MM.1S (cell line): ENCODE measurements around the gene CPD.

ENCODE experiments used
- DNase-seq: peaks from one replicate; pipeline ENCODE4 v3.0.0-alpha.2; 2015
- H2AFZ ChIP-seq: fragments of 300-600 bp; sonication (generic); 2 replicates; pipeline ENCODE4 v1.6.0; 2016; ENCODE audit warnings: antibody characterized with exemption, low read length
- H3F3A ChIP-seq: fragments of 300-600 bp; sonication (generic); 2 replicates; pipeline ENCODE4 v1.6.1; 2016; ENCODE audit warnings: mild to moderate bottlenecking, antibody characterized with exemption, low read length, moderate library complexity, mixed read lengths; ENCODE audit not compliant: insufficient read depth
- H3K27ac ChIP-seq: fragments of 300-600 bp; sonication (generic); 2 replicates; pipeline ENCODE4 v1.5.1; 2016; ENCODE audit warnings: mild to moderate bottlenecking, low read length
- H3K27me3 ChIP-seq: fragments of 300-600 bp; sonication (generic); replicated peaks from 2 replicates; pipeline ENCODE4 v1.6.0; 2016; ENCODE audit warnings: low read length; ENCODE audit not compliant: insufficient read depth
- H3K36me3 ChIP-seq: fragments of 300-600 bp; sonication (generic); replicated peaks from 2 replicates; pipeline ENCODE4 v1.6.1; 2016; ENCODE audit warnings: mild to moderate bottlenecking, low read length, mixed read lengths; ENCODE audit not compliant: insufficient read depth
- H3K4me1 ChIP-seq: fragments of 300-600 bp; sonication (generic); 2 replicates; pipeline ENCODE4 v1.6.1; 2016; ENCODE audit warnings: low read length, mixed read lengths
- H3K4me2 ChIP-seq: fragments of 300-600 bp; sonication (generic); 2 replicates; pipeline ENCODE4 v1.6.0; 2016; ENCODE audit warnings: low read depth, low read length
- H3K4me3 ChIP-seq: fragments of 300-600 bp; sonication (generic); 2 replicates; pipeline ENCODE4 v1.5.1; 2016; ENCODE audit warnings: low read length, mixed read lengths
- H3K79me2 ChIP-seq: fragments of 300-600 bp; sonication (generic); 2 replicates; pipeline ENCODE4 v1.6.1; 2016; ENCODE audit warnings: mixed run types, low read length, mixed read lengths
- H3K9ac ChIP-seq: fragments of 300-600 bp; sonication (generic); 2 replicates; pipeline ENCODE4 v1.6.1; 2016; ENCODE audit warnings: low read length, mixed read lengths
- H3K9me2 ChIP-seq: fragments of 300-600 bp; sonication (generic); replicated peaks from 2 replicates; pipeline ENCODE4 v1.6.1; 2016; ENCODE audit warnings: mild to moderate bottlenecking, low read length, mixed read lengths; ENCODE audit not compliant: insufficient read depth
- H3K9me3 ChIP-seq: fragments of 300-600 bp; sonication (generic); replicated peaks from 2 replicates; pipeline ENCODE4 v1.6.1; 2016; ENCODE audit warnings: mild to moderate bottlenecking, low read length, mixed read lengths; ENCODE audit not compliant: insufficient read depth
- H4K20me1 ChIP-seq: fragments of 300-600 bp; sonication (generic); 2 replicates; pipeline ENCODE4 v1.6.1; 2016; ENCODE audit warnings: mild to moderate bottlenecking, low read length, moderate library complexity, mixed read lengths; ENCODE audit not compliant: insufficient read depth
- CTCF ChIP-seq: fragments of 300-600 bp; sonication (generic); IDR thresholded peaks from 2 replicates; pipeline ENCODE4 v1.5.1; 2016; ENCODE audit warnings: antibody characterized with exemption, low read length, mixed read lengths
- EZH2 ChIP-seq: fragments of 300-600 bp; sonication (generic); optimal IDR thresholded peaks from 2 replicates; pipeline ENCODE3; 2017; ENCODE audit warnings: low read depth, mild to moderate bottlenecking, antibody characterized with exemption, low read length, mixed read lengths
- EZH2phosphoT487 ChIP-seq: fragments of 300-600 bp; sonication (generic); IDR thresholded peaks from 2 replicates; pipeline ENCODE4 v1.6.1; 2018; ENCODE audit warnings: antibody characterized with exemption, low read length

The CPD gene

GRCh38 chr17:30495586-30495985 lies 116.9 kb downstream of the CPD start:
- H3K9me2 ChIP-seq = no peaks in the 10 kb centered on the region
- no peak for DNase-seq
- no peak overlapping the region for H3K4me3 ChIP-seq
- TF ChIP-seq EZH2phosphoT487 (no peak), EZH2 (no peak), CTCF (no peak)
- H3K27me3 ChIP-seq = no peaks in the 10 kb centered on the region
- H3F3A ChIP-seq = peaks cover 3% of the 10 kb centered on the region; the same call in 1 of the 2 replicates
- H3K4me1 ChIP-seq = no peaks in the 10 kb centered on the region
- H3K36me3 ChIP-seq = peaks cover 2% of the 10 kb centered on the region
- no peaks in the 10 kb centered on the region for H3K79me2 ChIP-seq
- no peak overlapping the region for H2AFZ ChIP-seq
- no peaks in the 10 kb centered on the region for H3K9me3 ChIP-seq
- no peaks in the 10 kb centered on the region for H4K20me1 ChIP-seq
- H3K4me2 ChIP-seq = no peak overlapping the region
- H3K9ac ChIP-seq = no peak overlapping the region
- H3K27ac ChIP-seq = no peak overlapping the region

GRCh38 chr17:30503558-30503957 lies 124.8 kb downstream of the CPD start:
- peaks cover 4% of the 10 kb centered on the region; the same call in 1 of the 2 replicates for H3K4me1 ChIP-seq
- no peaks in the 10 kb centered on the region for H3K9me3 ChIP-seq
- no peaks in the 10 kb centered on the region for H3K9me2 ChIP-seq
- no peaks in the 10 kb centered on the region for H3K79me2 ChIP-seq
- H4K20me1 ChIP-seq = no peaks in the 10 kb centered on the region
- no peak overlapping the region for H3K9ac ChIP-seq
- TF ChIP-seq EZH2phosphoT487 = no peak
- H3K27ac ChIP-seq = no peak overlapping the region
- DNase-seq = no peak
- H3K27me3 ChIP-seq = no peaks in the 10 kb centered on the region
- no peak overlapping the region for H3K4me2 ChIP-seq
- no peaks in the 10 kb centered on the region; the same call in 1 of the 2 replicates for H3K36me3 ChIP-seq
- H3K4me3 ChIP-seq = no peak overlapping the region
- peaks cover 3% of the 10 kb centered on the region; the same call in 1 of the 2 replicates for H3F3A ChIP-seq
- H2AFZ ChIP-seq = no peak overlapping the region

GRCh38 chr17:30505868-30506417 lies 127.2 kb downstream of the CPD start:
- Histone ChIP-seq H4K20me1 (no peaks in the 10 kb centered on the region), H3F3A (no peaks in the 10 kb centered on the region), H3K4me1 (peaks cover 4% of the 10 kb centered on the region; the same call in 1 of the 2 replicates), H3K9me3 (no peaks in the 10 kb centered on the region), H3K9me2 (no peaks in the 10 kb centered on the region), H3K9ac (no peak overlapping the region), H2AFZ (no peak overlapping the region), H3K36me3 (no peaks in the 10 kb centered on the region; the same call in 1 of the 2 replicates), H3K4me2 (no peak overlapping the region), H3K27ac (no peak overlapping the region), H3K4me3 (no peak overlapping the region), H3K79me2 (no peaks in the 10 kb centered on the region), H3K27me3 (no peaks in the 10 kb centered on the region)
- DNase-seq = no peak
- TF ChIP-seq EZH2phosphoT487 (no peak), EZH2 (no peak), CTCF (no peak)

GRCh38 chr17:30506481-30506880 lies 127.8 kb downstream of the CPD start:
- TF ChIP-seq EZH2phosphoT487 (no peak), EZH2 (no peak), CTCF (no peak)
- H3K27me3 ChIP-seq = no peaks in the 10 kb centered on the region
- H3K36me3 ChIP-seq = no peaks in the 10 kb centered on the region; the same call in 1 of the 2 replicates
- H3K4me3 ChIP-seq = no peak overlapping the region
- peaks cover 4% of the 10 kb centered on the region; the same call in 1 of the 2 replicates for H3K4me1 ChIP-seq
- DNase-seq = no peak
- H3K27ac ChIP-seq = no peak overlapping the region
- no peaks in the 10 kb centered on the region for H3K79me2 ChIP-seq
- no peaks in the 10 kb centered on the region for H4K20me1 ChIP-seq
- H3K9me2 ChIP-seq = no peaks in the 10 kb centered on the region
- H3K9ac ChIP-seq = no peak overlapping the region
- no peak overlapping the region for H3K4me2 ChIP-seq
- H3F3A ChIP-seq = no peaks in the 10 kb centered on the region
- H2AFZ ChIP-seq = no peak overlapping the region
- no peaks in the 10 kb centered on the region for H3K9me3 ChIP-seq
